ENCODE measurements around the gene CLCN6.

- TF ChIP-seq, protein P1, sequence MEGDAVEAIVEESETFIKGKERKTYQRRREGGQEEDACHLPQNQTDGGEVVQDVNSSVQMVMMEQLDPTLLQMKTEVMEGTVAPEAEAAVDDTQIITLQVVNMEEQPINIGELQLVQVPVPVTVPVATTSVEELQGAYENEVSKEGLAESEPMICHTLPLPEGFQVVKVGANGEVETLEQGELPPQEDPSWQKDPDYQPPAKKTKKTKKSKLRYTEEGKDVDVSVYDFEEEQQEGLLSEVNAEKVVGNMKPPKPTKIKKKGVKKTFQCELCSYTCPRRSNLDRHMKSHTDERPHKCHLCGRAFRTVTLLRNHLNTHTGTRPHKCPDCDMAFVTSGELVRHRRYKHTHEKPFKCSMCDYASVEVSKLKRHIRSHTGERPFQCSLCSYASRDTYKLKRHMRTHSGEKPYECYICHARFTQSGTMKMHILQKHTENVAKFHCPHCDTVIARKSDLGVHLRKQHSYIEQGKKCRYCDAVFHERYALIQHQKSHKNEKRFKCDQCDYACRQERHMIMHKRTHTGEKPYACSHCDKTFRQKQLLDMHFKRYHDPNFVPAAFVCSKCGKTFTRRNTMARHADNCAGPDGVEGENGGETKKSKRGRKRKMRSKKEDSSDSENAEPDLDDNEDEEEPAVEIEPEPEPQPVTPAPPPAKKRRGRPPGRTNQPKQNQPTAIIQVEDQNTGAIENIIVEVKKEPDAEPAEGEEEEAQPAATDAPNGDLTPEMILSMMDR (IDR thresholded peaks at IDR 0.05), result no peak
- TF ChIP-seq ZFX (IDR thresholded peaks at IDR 0.05; ENCODE audit: borderline replicate concordance), result no peak
Measured at GRCh38 chr1:11888877-11889208, 82.9 kb downstream of the CLCN6 start.

Measured in 22Rv1 (cell line).